Omental fat pad (tissue), 4 donors: ENCODE data around the gene CCL28. TPM values are rescaled to one million over a fixed set of nuclear protein-coding genes. Genes with fewer than 3 reads are reported as not detected.

Source experiments
- ATAC-seq: fragments of 150-250 bp; one replicate; pipeline ENCODE4 v1.9.1; 2016; ENCODE audit warnings: mild to moderate bottlenecking, moderate library complexity; ENCODE audit not compliant: low FRiP score
- DNase-seq: peaks from one replicate; pipeline ENCODE4 v3.0.0-alpha.2; 2019; ENCODE audit warnings: low spot score
- CTCF ChIP-seq, 3 donors: fragments of 450-650 bp; IDR thresholded peaks; one replicate each; pipeline ENCODE4 v1.5.1; 2016 to 2017; ENCODE audit warnings: antibody characterized with exemption in 3 of 3, mild to moderate bottlenecking in 3 of 3, moderate library complexity in 2 of 3
- total RNA-seq, 4 donors: library from RNA; depleted of rRNA; stranded (reverse); fragments of >200 nt; gene quantifications; one replicate each; pipeline ENCODE4 v1.1.0, GENCODE V29; 2016

The CCL28 gene
- total RNA-seq, 4 donors from 2014 or later: 1.1 to 2.1 (median 1.4) TPM

- no peak for DNase-seq
- ATAC-seq: peak; percentile 76
- TF ChIP-seq CTCF (IDR thresholded peaks at IDR 0.05): peak in 2 of 3 donors; percentile 35 to 52
Measured at GRCh38 chr5:43389679-43390329, 22.4 kb downstream of the CCL28 start.

GRCh38 chr5:43386960-43387362, 25.2 kb downstream of the CCL28 start:
- ATAC-seq (no peak), DNase-seq (no peak)
- no peak for TF ChIP-seq CTCF (IDR thresholded peaks at IDR 0.05)

GRCh38 chr5:43376496-43377140, 35.6 kb downstream of the CCL28 start:
- TF ChIP-seq CTCF (IDR thresholded peaks at IDR 0.05): no peak
- no peak for DNase-seq
- ATAC-seq: no peak

- DNase-seq (no peak), ATAC-seq (no peak)
- no peak for TF ChIP-seq CTCF (IDR thresholded peaks at IDR 0.05)
Measured at GRCh38 chr5:43371821-43372220, 40.4 kb downstream of the CCL28 start.

- DNase-seq (no peak), ATAC-seq (no peak)
- no peak for TF ChIP-seq CTCF (IDR thresholded peaks at IDR 0.05)
Measured at GRCh38 chr5:43370352-43370751, 41.8 kb downstream of the CCL28 start.

GRCh38 chr5:43369651-43370050, 42.5 kb downstream of the CCL28 start:
- ATAC-seq (no peak), DNase-seq (no peak)
- TF ChIP-seq CTCF (IDR thresholded peaks at IDR 0.05): no peak
